ENCODE measurements around the gene RIN2. TPM values are rescaled to one million over a fixed set of nuclear protein-coding genes. Genes with fewer than 3 reads are reported as not detected.

Gene RIN2
- total RNA-seq, 1 donor from 2014 or later = 22.1 TPM

DNA sequence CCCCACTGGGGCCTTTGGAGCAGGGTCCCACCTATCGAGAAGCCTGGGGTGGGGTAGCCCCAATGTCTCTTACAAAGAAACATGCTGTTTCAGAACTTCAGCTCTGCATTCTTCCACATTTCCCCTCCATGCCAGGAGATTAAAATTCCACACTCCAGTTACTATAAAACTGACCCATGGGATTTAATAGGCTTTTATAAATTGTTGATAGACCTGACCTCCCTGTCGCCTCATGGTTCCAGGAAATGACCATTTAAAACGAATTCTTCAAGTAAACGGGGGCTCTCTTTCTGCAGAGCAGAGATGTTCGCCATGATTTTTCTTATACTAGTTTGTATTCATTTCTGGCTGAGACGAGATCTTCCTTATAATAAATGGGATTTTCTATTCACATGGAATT, 19.3 kb downstream of the RIN2 start:
- peaks cover under 1% of the 10 kb centered on the region for H3K4me1 Mint-ChIP-seq
- H3K4me3 Mint-ChIP-seq = no peak overlapping the region
- no peaks in the 10 kb centered on the region for H3K9me3 Mint-ChIP-seq
- DNase-seq (ENCODE audit: low read depth, low spot score) = no peak
- TF ChIP-seq, protein P1, sequence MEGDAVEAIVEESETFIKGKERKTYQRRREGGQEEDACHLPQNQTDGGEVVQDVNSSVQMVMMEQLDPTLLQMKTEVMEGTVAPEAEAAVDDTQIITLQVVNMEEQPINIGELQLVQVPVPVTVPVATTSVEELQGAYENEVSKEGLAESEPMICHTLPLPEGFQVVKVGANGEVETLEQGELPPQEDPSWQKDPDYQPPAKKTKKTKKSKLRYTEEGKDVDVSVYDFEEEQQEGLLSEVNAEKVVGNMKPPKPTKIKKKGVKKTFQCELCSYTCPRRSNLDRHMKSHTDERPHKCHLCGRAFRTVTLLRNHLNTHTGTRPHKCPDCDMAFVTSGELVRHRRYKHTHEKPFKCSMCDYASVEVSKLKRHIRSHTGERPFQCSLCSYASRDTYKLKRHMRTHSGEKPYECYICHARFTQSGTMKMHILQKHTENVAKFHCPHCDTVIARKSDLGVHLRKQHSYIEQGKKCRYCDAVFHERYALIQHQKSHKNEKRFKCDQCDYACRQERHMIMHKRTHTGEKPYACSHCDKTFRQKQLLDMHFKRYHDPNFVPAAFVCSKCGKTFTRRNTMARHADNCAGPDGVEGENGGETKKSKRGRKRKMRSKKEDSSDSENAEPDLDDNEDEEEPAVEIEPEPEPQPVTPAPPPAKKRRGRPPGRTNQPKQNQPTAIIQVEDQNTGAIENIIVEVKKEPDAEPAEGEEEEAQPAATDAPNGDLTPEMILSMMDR (conservative IDR thresholded peaks at IDR 0.05) = no peak
- H3K36me3 Mint-ChIP-seq (ENCODE audit: low read depth) = no peaks in the 10 kb centered on the region
- no peaks in the 10 kb centered on the region for H3K27me3 Mint-ChIP-seq (ENCODE audit: low read depth)
- H3K27ac Mint-ChIP-seq (ENCODE audit: unreplicated experiment) = no peak overlapping the region

DNA sequence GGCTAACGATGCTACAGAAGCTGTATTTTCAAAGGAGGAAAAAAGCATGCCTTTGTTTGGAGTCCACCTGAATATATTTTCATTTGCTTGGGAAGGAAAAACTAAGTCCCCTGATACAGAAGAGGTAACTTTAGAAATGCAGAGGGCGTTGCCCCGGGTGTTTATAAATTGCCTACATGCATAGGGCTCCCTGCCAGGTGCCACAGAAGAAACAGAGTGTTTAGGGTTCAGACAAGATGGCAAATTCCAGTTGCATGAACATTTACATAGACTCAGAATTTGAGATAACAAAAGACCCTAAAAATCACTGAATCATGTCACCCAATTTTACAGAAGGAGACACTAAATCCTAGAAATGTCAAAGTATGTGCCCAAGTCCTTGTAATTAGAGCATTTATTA, 19.9 kb downstream of the RIN2 start:
- Mint-ChIP-seq H3K27ac (ENCODE audit: unreplicated experiment) (no peak overlapping the region), H3K4me1 (no peaks in the 10 kb centered on the region), H3K36me3 (ENCODE audit: low read depth) (peaks cover 2% of the 10 kb centered on the region), H3K9me3 (no peaks in the 10 kb centered on the region), H3K4me3 (no peak overlapping the region), H3K27me3 (ENCODE audit: low read depth) (no peaks in the 10 kb centered on the region)
- TF ChIP-seq, protein P1 (conservative IDR thresholded peaks at IDR 0.05) = no peak
- DNase-seq (ENCODE audit: low read depth, low spot score) = no peak

DNA sequence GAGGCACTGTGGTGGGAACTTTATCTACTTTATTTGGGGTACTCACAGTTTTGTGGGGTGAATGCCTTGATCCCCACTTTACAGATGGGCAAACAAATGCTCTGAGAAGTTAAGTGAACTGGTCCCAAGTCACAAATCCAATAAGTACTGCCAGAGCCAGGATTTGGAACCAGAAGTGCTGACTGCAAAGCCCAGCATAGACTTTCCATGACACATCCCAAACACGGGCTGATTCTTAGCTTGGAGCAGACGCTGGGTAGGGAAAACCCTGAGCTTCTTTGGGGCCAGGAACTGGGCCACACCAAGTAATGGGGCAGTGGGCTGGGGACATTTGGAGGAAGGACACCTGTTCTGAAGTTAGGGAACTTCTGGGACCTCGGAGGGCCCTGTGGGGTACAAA, 20.3 kb downstream of the RIN2 start:
- Mint-ChIP-seq H3K4me3 (no peak overlapping the region), H3K27ac (ENCODE audit: unreplicated experiment) (no peak overlapping the region), H3K9me3 (no peaks in the 10 kb centered on the region), H3K36me3 (ENCODE audit: low read depth) (peaks cover 2% of the 10 kb centered on the region), H3K4me1 (no peaks in the 10 kb centered on the region), H3K27me3 (ENCODE audit: low read depth) (no peaks in the 10 kb centered on the region)
- DNase-seq (ENCODE audit: low read depth, low spot score) = no peak
- TF ChIP-seq, protein P1 (conservative IDR thresholded peaks at IDR 0.05) = no peak

DNA sequence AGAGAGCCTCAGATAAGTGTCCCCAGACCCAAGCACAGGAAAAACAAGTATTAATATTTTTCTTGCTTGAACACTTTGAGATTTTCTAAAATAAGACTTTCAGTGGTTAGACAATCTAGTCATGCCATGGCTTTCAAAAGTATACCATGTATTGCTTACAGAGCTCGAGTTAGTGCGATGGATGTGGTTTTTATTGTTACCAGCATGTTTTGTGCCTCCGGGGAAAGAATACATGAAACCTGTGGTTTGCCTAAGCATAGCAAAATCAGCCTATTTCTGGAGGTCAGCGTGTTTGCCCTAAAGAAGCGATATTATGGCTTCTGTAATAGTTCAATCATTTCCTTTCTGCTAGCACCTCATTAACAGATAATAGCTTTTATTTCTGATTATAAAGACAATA, 21.6 kb downstream of the RIN2 start:
- H3K27ac Mint-ChIP-seq (ENCODE audit: unreplicated experiment) = no peak overlapping the region
- TF ChIP-seq, protein P1 (conservative IDR thresholded peaks at IDR 0.05) = no peak
- DNase-seq (ENCODE audit: low read depth, low spot score) = no peak

DNA sequence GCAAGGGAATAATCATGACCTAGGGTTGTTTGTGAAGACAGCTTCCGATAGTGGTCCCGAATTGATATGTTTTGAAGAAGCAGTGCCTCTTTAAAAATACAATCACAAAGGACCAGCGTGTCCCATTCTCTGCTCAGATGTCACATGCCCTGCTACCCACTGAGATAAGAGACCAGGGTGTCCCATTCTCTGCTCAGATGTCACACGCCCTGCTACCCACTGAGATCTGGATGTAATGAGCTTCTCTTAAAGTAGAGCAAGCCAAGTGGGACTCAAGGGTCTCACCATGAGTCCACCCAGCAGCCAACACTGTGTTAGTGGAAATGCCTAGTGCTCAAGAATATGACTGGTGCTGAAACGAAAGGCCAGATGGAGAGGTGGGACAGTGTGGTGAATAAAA, 22.2 kb downstream of the RIN2 start:
- TF ChIP-seq, protein P1 (conservative IDR thresholded peaks at IDR 0.05) = no peak
- Mint-ChIP-seq H3K27ac (ENCODE audit: unreplicated experiment) (no peak overlapping the region), H3K36me3 (ENCODE audit: low read depth) (peaks cover 2% of the 10 kb centered on the region), H3K27me3 (ENCODE audit: low read depth) (no peaks in the 10 kb centered on the region), H3K9me3 (no peaks in the 10 kb centered on the region), H3K4me3 (no peak overlapping the region), H3K4me1 (peaks cover 14% of the 10 kb centered on the region)
- no peak for DNase-seq (ENCODE audit: low read depth, low spot score)

More for the DNA sequence above, 21.6 kb downstream of the RIN2 start:
- peaks cover 2% of the 10 kb centered on the region for H3K36me3 Mint-ChIP-seq (ENCODE audit: low read depth)
- H3K27me3 Mint-ChIP-seq (ENCODE audit: low read depth) = no peaks in the 10 kb centered on the region
- H3K4me3 Mint-ChIP-seq = no peak overlapping the region
- peaks cover 8% of the 10 kb centered on the region for H3K4me1 Mint-ChIP-seq
- no peaks in the 10 kb centered on the region for H3K9me3 Mint-ChIP-seq

DNA sequence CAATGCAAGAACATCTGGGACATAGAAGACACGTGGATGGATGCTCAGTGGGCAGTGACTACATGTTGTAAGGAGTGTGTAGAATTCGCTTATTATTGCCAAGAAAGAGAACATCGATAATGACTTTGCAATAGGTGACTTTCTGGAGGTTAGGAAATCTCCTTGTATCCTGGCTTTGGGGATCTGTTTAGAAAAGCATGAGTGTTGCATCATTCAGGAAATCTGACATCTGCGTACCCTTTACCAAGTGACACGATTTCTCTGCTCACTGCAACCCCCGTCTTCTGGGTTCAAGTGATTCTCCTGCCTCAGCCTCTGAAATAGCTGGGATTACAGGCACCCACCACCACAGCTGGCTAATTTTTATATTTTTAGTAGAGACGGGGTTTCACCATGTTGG, 23.2 kb downstream of the RIN2 start:
- no peak for DNase-seq (ENCODE audit: low read depth, low spot score)
- Mint-ChIP-seq H3K36me3 (ENCODE audit: low read depth) (peaks cover 2% of the 10 kb centered on the region), H3K9me3 (no peaks in the 10 kb centered on the region), H3K27ac (ENCODE audit: unreplicated experiment) (no peak overlapping the region), H3K4me3 (no peak overlapping the region), H3K27me3 (ENCODE audit: low read depth) (no peaks in the 10 kb centered on the region), H3K4me1 (peaks cover 23% of the 10 kb centered on the region)
- TF ChIP-seq, protein P1 (conservative IDR thresholded peaks at IDR 0.05) = no peak
